Transverse colon (tissue), 4 donors: ENCODE results near the gene SHROOM1.

Source experiments
- EP300 ChIP-seq: sonication (generic); formaldehyde crosslinking; IDR thresholded peaks from one replicate; pipeline ENCODE4 v1.6.1; 2017; ENCODE audit warnings: antibody characterized with exemption, low read depth
- POLR2AphosphoS5 ChIP-seq, 3 donors: sonication (generic); formaldehyde crosslinking; IDR thresholded peaks; one replicate each; pipeline ENCODE4 v1.6.1; 2016; ENCODE audit warnings: antibody characterized with exemption in 3 of 3
- TF ChIP-seq, protein P1 (sequence below), 5 experiments: fragments of 200-600 bp in 3 of 5; fragments of 450-650 bp in 2 of 5; sonication (generic) in 3 of 5; IDR thresholded peaks; 1 replicate in 2 of 5; 2 replicates in 3 of 5; pipeline ENCODE4 v1.5.1; 2016 to 2017; ENCODE audit warnings: antibody characterized with exemption in 5 of 5, inconsistent platforms in 3 of 5, mild to moderate bottlenecking in 2 of 5, moderate library complexity in 1 of 5

DNA sequence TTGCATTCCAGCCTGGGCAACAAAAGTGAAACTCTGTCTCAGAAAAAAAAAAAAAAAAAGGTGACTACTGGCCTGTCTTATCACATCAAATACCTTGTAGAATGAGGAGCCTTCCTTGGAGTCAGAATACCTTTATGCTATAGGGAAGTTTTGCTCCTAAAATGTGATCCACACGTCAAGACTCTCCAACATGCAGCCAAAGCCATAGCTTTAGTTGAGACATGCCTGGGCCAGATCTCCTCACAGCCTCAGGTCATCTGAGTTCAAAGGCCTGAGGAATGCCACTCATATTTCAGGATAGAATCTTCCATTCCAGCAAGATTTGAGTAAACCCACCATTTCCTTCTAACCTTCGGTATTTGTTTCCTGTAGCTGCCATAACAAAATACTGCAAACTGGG lies 31.1 kb downstream of the SHROOM1 start:
- no peak for TF ChIP-seq POLR2AphosphoS5 (IDR thresholded peaks at IDR 0.05)
- TF ChIP-seq, protein P1, sequence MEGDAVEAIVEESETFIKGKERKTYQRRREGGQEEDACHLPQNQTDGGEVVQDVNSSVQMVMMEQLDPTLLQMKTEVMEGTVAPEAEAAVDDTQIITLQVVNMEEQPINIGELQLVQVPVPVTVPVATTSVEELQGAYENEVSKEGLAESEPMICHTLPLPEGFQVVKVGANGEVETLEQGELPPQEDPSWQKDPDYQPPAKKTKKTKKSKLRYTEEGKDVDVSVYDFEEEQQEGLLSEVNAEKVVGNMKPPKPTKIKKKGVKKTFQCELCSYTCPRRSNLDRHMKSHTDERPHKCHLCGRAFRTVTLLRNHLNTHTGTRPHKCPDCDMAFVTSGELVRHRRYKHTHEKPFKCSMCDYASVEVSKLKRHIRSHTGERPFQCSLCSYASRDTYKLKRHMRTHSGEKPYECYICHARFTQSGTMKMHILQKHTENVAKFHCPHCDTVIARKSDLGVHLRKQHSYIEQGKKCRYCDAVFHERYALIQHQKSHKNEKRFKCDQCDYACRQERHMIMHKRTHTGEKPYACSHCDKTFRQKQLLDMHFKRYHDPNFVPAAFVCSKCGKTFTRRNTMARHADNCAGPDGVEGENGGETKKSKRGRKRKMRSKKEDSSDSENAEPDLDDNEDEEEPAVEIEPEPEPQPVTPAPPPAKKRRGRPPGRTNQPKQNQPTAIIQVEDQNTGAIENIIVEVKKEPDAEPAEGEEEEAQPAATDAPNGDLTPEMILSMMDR (IDR thresholded peaks at IDR 0.05), result no peak
- no peak for TF ChIP-seq EP300
